H9 (cell line): ENCODE results near the gene LASP1NB.

ENCODE experiments used
- DNase-seq: peaks from one replicate; pipeline ENCODE4 v3.0.0-alpha.2; 2017
- H2AFZ ChIP-seq: one replicate; pipeline ENCODE4 v1.6.1; 2013; ENCODE audit warnings: mild to moderate bottlenecking, low read length, control low read depth, moderate library complexity
- H2AK5ac ChIP-seq: 2 replicates; pipeline ENCODE4 v1.6.1; 2013; ENCODE audit warnings: low read length, control low read depth, mixed read lengths; ENCODE audit not compliant: insufficient read length
- H2BK120ac ChIP-seq: one replicate; pipeline ENCODE4 v1.6.1; 2013; ENCODE audit warnings: low read depth, mild to moderate bottlenecking, low read length, control low read depth, inconsistent platforms; ENCODE audit not compliant: poor library complexity, severe bottlenecking
- H2BK12ac ChIP-seq: 2 replicates; pipeline ENCODE4 v1.6.1; 2013; ENCODE audit warnings: low read length, control low read depth, mixed read lengths, low read depth; ENCODE audit not compliant: insufficient read length
- H2BK15ac ChIP-seq: 2 replicates; pipeline ENCODE4 v1.6.1; 2013; ENCODE audit warnings: low read depth, low read length, control low read depth
- H2BK20ac ChIP-seq: one replicate; pipeline ENCODE4 v1.6.1; 2013; ENCODE audit warnings: low read depth, mild to moderate bottlenecking, low read length, control low read depth, inconsistent platforms; ENCODE audit not compliant: poor library complexity, severe bottlenecking
- H2BK5ac ChIP-seq: 2 replicates; pipeline ENCODE4 v1.6.1; 2013; ENCODE audit warnings: low read length, control low read depth, mixed read lengths; ENCODE audit not compliant: insufficient read length
- H3K14ac ChIP-seq: 2 replicates; pipeline ENCODE4 v1.6.1; 2013; ENCODE audit warnings: low read length, control low read depth; ENCODE audit not compliant: insufficient read depth
- H3K18ac ChIP-seq: 2 replicates; pipeline ENCODE4 v1.6.1; 2013; ENCODE audit warnings: low read depth, mild to moderate bottlenecking, mixed read lengths, low read length, control low read depth; ENCODE audit not compliant: insufficient read length
- H3K23ac ChIP-seq: 2 replicates; pipeline ENCODE4 v1.6.1; 2013; ENCODE audit warnings: low read length, control low read depth, mixed read lengths, low read depth; ENCODE audit not compliant: insufficient read length
- H3K23me2 ChIP-seq: 2 replicates; pipeline ENCODE4 v1.6.1; 2013; ENCODE audit warnings: low read depth, mild to moderate bottlenecking, mixed read lengths, low read length, control low read depth; ENCODE audit not compliant: insufficient read length, poor library complexity, severe bottlenecking
- H3K27ac ChIP-seq: 2 replicates; pipeline ENCODE4 v1.5.1; 2013; ENCODE audit warnings: low read length, control low read depth, mixed read lengths, low read depth; ENCODE audit not compliant: insufficient read length
- H3K27me3 ChIP-seq: 2 replicates; pipeline ENCODE4 v1.6.1; 2013; ENCODE audit warnings: low read length, control low read depth, inconsistent platforms; ENCODE audit not compliant: insufficient read depth
- H3K4ac ChIP-seq: 2 replicates; pipeline ENCODE4 v1.6.1; 2013; ENCODE audit warnings: low read depth, mild to moderate bottlenecking, control low read depth, inconsistent platforms, low read length, moderate library complexity
- H3K4me1 ChIP-seq: 2 replicates; pipeline ENCODE4 v1.6.1; 2013; ENCODE audit warnings: low read length, control low read depth, inconsistent platforms; ENCODE audit not compliant: insufficient read depth
- H3K4me2 ChIP-seq: 2 replicates; pipeline ENCODE4 v1.6.1; 2013; ENCODE audit warnings: low read length, control low read depth, mixed read lengths; ENCODE audit not compliant: insufficient read length, insufficient read depth
- H3K56ac ChIP-seq: 2 replicates; pipeline ENCODE4 v1.6.1; 2013; ENCODE audit warnings: low read depth, mild to moderate bottlenecking, mixed read lengths, low read length, control low read depth; ENCODE audit not compliant: insufficient read length
- H3K79me1 ChIP-seq: 2 replicates; pipeline ENCODE4 v1.6.1; 2013; ENCODE audit warnings: low read depth, mild to moderate bottlenecking, moderate library complexity, low read length, control low read depth, inconsistent platforms; ENCODE audit not compliant: insufficient read depth, poor library complexity, severe bottlenecking
- H3K79me2 ChIP-seq: 2 replicates; pipeline ENCODE4 v1.6.1; 2013; ENCODE audit warnings: low read length, control low read depth, inconsistent platforms; ENCODE audit not compliant: insufficient read depth
- H3K9ac ChIP-seq: 2 replicates; pipeline ENCODE4 v1.6.1; 2013; ENCODE audit warnings: low read length, control low read depth, mixed read lengths; ENCODE audit not compliant: insufficient read length; ENCODE audit errors: extremely low read depth
- H3K9me3 ChIP-seq: one replicate; pipeline ENCODE4 v1.6.1; 2013; ENCODE audit warnings: low read depth, low read length, inconsistent platforms; ENCODE audit not compliant: control insufficient read depth
- H3T11ph ChIP-seq: one replicate; pipeline ENCODE4 v1.6.1; 2013; ENCODE audit warnings: mild to moderate bottlenecking, low read length, control low read depth, inconsistent platforms
- H4K20me1 ChIP-seq: one replicate; pipeline ENCODE4 v1.6.1; 2013; ENCODE audit not compliant: control insufficient read depth, insufficient read length, insufficient read depth
- H4K5ac ChIP-seq: 2 replicates; pipeline ENCODE4 v1.6.1; 2013; ENCODE audit warnings: low read depth, mild to moderate bottlenecking, mixed read lengths, low read length, control low read depth; ENCODE audit not compliant: insufficient read length
- H4K8ac ChIP-seq: replicated peaks from 2 replicates; pipeline ENCODE4 v1.6.1; 2013; ENCODE audit warnings: low read length, control low read depth, mixed read lengths, low read depth; ENCODE audit not compliant: insufficient read length
- H4K91ac ChIP-seq: 2 replicates; pipeline ENCODE4 v1.6.1; 2013; ENCODE audit warnings: low read depth, mild to moderate bottlenecking, moderate library complexity, mixed read lengths, low read length, control low read depth; ENCODE audit not compliant: insufficient read length
- H3K27ac Mint-ChIP-seq, 3 experiments: 2 replicates in 2 of 3; 3 replicates in 1 of 3; pipeline ENCODE4 v1.8.0; 2020 to 2021; ENCODE audit warnings: mixed read lengths in 3 of 3, mild to moderate bottlenecking in 1 of 3, moderate library complexity in 1 of 3
- H3K27me3 Mint-ChIP-seq: 2 replicates; pipeline ENCODE4 v1.8.0; 2021; ENCODE audit warnings: low read depth, mild to moderate bottlenecking, moderate library complexity, mixed read lengths
- H3K36me3 Mint-ChIP-seq, 3 experiments: 2 replicates in 2 of 3; 3 replicates in 1 of 3; pipeline ENCODE4 v1.8.0; 2020 to 2021; ENCODE audit warnings: low read depth in 3 of 3, mixed read lengths in 3 of 3; ENCODE audit not compliant: insufficient read depth in 1 of 3
- H3K4me1 Mint-ChIP-seq, 2 experiments: 2 replicates each; pipeline ENCODE4 v1.8.0; 2020; ENCODE audit warnings: mixed read lengths in 2 of 2
- H3K4me3 Mint-ChIP-seq, 2 experiments: 2 replicates in 1 of 2; 3 replicates in 1 of 2; pipeline ENCODE4 v1.8.0; 2020 to 2021; ENCODE audit warnings: mild to moderate bottlenecking in 2 of 2, mixed read lengths in 2 of 2, moderate library complexity in 1 of 2
- H3K9me3 Mint-ChIP-seq, 2 experiments: 2 replicates in 1 of 2; 3 replicates in 1 of 2; pipeline ENCODE4 v1.8.0; 2020; ENCODE audit warnings: mild to moderate bottlenecking in 2 of 2, mixed read lengths in 2 of 2, moderate library complexity in 1 of 2
- WGBS: extraction: QIAGEN DNeasy Blood & Tissue Kit; methylation state at CpG from one replicate; pipeline ENCODE4 v1.1.7; 2013; ENCODE audit warnings: missing lambda C conversion rate, low lambda C conversion rate, mixed read lengths; ENCODE audit not compliant: insufficient read length; ENCODE audit errors: extremely low coverage; 5-methylcytosine and 5-hydroxymethylcytosine counted together
- TF ChIP-seq, protein P1 (sequence below): fragments of 200-600 bp; sonication (generic); conservative IDR thresholded peaks from 3 replicates; pipeline ENCODE4 v1.8.0; 2021; ENCODE audit warnings: antibody characterized with exemption, mild to moderate bottlenecking

The LASP1NB gene

DNA sequence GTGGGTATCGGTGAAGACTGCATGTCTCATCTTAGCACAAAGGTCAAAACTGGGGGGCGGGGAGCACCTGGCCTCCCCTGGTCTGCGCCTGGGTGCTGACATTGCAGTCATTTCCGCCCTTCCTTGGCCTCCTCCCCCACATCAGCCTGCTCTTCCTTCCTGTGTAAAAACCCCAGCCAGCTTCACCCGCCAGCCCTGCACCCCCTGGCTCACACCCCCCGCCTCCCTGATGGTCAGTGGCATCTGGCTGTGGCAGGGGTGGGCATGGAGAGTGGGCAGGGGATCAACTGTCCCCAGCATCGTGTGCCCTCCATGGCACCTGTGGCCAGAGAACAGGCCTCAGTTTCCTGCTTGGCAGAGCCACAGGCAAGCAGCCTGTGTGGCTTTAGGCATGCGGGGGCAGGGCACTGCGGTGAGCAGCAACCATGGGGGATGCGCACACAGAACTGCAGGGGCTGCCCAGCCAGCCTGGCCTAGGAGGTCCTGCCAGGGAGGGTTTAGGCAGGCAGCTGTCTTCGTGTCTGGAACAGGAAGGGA lies 26.5 kb upstream of the LASP1NB start:
- Histone ChIP-seq H4K20me1 (no peaks in the 10 kb centered on the region), H3K23ac (no peak overlapping the region), H4K91ac (no peak overlapping the region), H3K79me1 (no peaks in the 10 kb centered on the region), H2BK20ac (no peak overlapping the region), H3K79me2 (no peaks in the 10 kb centered on the region), H4K8ac (no peak overlapping the region), H3K27me3 (no peaks in the 10 kb centered on the region), H3K18ac (no peak overlapping the region), H3T11ph (no peak overlapping the region), H4K5ac (no peak overlapping the region), H2AK5ac (no peak overlapping the region), H3K4ac (no peak overlapping the region), H2AFZ (no peak overlapping the region), H3K9ac (no peak overlapping the region), H2BK15ac (no peak overlapping the region), H3K23me2 (no peaks in the 10 kb centered on the region), H3K14ac (no peak overlapping the region), H3K56ac (no peak overlapping the region), H2BK12ac (no peak overlapping the region), H3K4me1 (no peaks in the 10 kb centered on the region), H3K9me3 (no peaks in the 10 kb centered on the region), H2BK5ac (no peak overlapping the region), H3K4me2 (no peak overlapping the region), H3K27ac (no peak overlapping the region), H2BK120ac (no peak overlapping the region)
- TF ChIP-seq, protein P1, sequence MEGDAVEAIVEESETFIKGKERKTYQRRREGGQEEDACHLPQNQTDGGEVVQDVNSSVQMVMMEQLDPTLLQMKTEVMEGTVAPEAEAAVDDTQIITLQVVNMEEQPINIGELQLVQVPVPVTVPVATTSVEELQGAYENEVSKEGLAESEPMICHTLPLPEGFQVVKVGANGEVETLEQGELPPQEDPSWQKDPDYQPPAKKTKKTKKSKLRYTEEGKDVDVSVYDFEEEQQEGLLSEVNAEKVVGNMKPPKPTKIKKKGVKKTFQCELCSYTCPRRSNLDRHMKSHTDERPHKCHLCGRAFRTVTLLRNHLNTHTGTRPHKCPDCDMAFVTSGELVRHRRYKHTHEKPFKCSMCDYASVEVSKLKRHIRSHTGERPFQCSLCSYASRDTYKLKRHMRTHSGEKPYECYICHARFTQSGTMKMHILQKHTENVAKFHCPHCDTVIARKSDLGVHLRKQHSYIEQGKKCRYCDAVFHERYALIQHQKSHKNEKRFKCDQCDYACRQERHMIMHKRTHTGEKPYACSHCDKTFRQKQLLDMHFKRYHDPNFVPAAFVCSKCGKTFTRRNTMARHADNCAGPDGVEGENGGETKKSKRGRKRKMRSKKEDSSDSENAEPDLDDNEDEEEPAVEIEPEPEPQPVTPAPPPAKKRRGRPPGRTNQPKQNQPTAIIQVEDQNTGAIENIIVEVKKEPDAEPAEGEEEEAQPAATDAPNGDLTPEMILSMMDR: no peak
- H3K27ac Mint-ChIP-seq: peak overlapping the region; percentile 43 to 93 (median 57); a peak in 3 of 7 replicates
- H3K27me3 Mint-ChIP-seq: no peaks in the 10 kb centered on the region
- H3K4me1 Mint-ChIP-seq: peaks cover 19 to 27% of the 10 kb centered on the region in 2 experiments
- no peak overlapping the region for H3K4me3 Mint-ChIP-seq
- H3K36me3 Mint-ChIP-seq: peaks cover 5 to 42% (median 33%) of the 10 kb centered on the region in 3 experiments; a peak in 6 of 7 replicates
- DNase-seq: no peak
- WGBS: no CpG with 5 or more reads among the region's 11 CpGs
- no peaks in the 10 kb centered on the region for H3K9me3 Mint-ChIP-seq
